Upper lobe of right lung (tissue), 1 donor: ENCODE measurements around the gene CENPS. TPM values are rescaled to one million over a fixed set of nuclear protein-coding genes. Genes with fewer than 3 reads are reported as not detected.
A peak's percentile ranks its signal among the peaks of the same experiment; 100 is the strongest.

Source experiments
- ATAC-seq: fragments of 200-7000 bp; cut with Tn5 transposase; one replicate; pipeline ENCODE4 v1.9.1; 2020; ENCODE audit warnings: mild to moderate bottlenecking, moderate library complexity
- DNase-seq: peaks from one replicate; pipeline ENCODE4 v3.0.0-alpha.2; 2020
- H3K27ac ChIP-seq: fragments of 200-600 bp; one replicate; pipeline ENCODE4 v1.8.0; 2022
- H3K27me3 ChIP-seq: fragments of 200-600 bp; one replicate; pipeline ENCODE4 v1.8.0; 2022; ENCODE audit warnings: mild to moderate bottlenecking
- H3K36me3 ChIP-seq: fragments of 200-600 bp; one replicate; pipeline ENCODE4 v1.8.0; 2022
- H3K4me1 ChIP-seq: fragments of 200-600 bp; one replicate; pipeline ENCODE4 v1.8.0; 2022
- H3K4me3 ChIP-seq: fragments of 200-600 bp; one replicate; pipeline ENCODE4 v1.8.0; 2022; ENCODE audit warnings: mild to moderate bottlenecking
- H3K9me3 ChIP-seq: fragments of 200-600 bp; one replicate; pipeline ENCODE4 v1.8.0; 2022
- intact Hi-C: fragments of 100-400 bp; cut with DNase I; formaldehyde crosslinking; loops from one replicate; pipeline ENCODE4 v1.11.0; 2022
- long read RNA-seq: library from polyadenylated mRNA; unstranded; transcript quantifications from one replicate; pipeline ENCODE4 v2.0.0, GENCODE V29; 2021
- total RNA-seq: library from RNA; stranded (reverse); fragmentation: NEBNext Ultra II Directional; extraction: Animal tissue kit (Norgen Biotek cat#: 25700); gene quantifications from one replicate; pipeline ENCODE4 v1.2.1, GENCODE V29; 2021
- TF ChIP-seq, protein P1 (sequence below): fragments of 200-600 bp; IDR thresholded peaks from one replicate; pipeline ENCODE4 v1.8.0; 2022; ENCODE audit warnings: antibody characterized with exemption
- donor health status: DM: no; HTN: yes; CAD: no; lungs with severe emphysema.

Gene CENPS
- total RNA-seq, result 10.2 TPM
- long read RNA-seq, transcript CENPS-204 (5 exons, 914 nt), result major isoform, 14 of 15 reads
- long read RNA-seq, partial matches to known transcripts, result 0 of 15 reads
- long read RNA-seq, other reads (novel, unspliced or antisense), result 1 of 15 reads

- DNase-seq, result peak; percentile 96
- intact Hi-C loops, result loop anchor here (10.0 kb wide), 1 partner anchor 64 kb away; no protein-coding TSS in a partner anchor
- peak within 1 kb of the TSS; percentile 92 for H3K4me3 ChIP-seq
- H3K36me3 ChIP-seq, result no peaks in the 10 kb centered on the region
- H3K27ac ChIP-seq, result peak within 1 kb of the TSS; percentile 77
- TF ChIP-seq, protein P1, sequence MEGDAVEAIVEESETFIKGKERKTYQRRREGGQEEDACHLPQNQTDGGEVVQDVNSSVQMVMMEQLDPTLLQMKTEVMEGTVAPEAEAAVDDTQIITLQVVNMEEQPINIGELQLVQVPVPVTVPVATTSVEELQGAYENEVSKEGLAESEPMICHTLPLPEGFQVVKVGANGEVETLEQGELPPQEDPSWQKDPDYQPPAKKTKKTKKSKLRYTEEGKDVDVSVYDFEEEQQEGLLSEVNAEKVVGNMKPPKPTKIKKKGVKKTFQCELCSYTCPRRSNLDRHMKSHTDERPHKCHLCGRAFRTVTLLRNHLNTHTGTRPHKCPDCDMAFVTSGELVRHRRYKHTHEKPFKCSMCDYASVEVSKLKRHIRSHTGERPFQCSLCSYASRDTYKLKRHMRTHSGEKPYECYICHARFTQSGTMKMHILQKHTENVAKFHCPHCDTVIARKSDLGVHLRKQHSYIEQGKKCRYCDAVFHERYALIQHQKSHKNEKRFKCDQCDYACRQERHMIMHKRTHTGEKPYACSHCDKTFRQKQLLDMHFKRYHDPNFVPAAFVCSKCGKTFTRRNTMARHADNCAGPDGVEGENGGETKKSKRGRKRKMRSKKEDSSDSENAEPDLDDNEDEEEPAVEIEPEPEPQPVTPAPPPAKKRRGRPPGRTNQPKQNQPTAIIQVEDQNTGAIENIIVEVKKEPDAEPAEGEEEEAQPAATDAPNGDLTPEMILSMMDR, result peak; percentile 95
- H3K27me3 ChIP-seq, result no peaks in the 10 kb centered on the region
- H3K9me3 ChIP-seq, result no peaks in the 10 kb centered on the region
- peaks cover 15% of the 10 kb centered on the region for H3K4me1 ChIP-seq
- ATAC-seq, result peak; percentile 95
Observed at GRCh38 chr1:10430216-10431069, at the start of gene CENPS. TSS of gene CENPS (plus strand) at chr1:10430433. CDS start at chr1:10430518, 85 bp downstream.

- Histone ChIP-seq H3K27me3 (no peaks in the 10 kb centered on the region), H3K27ac (no peak overlapping the region), H3K4me3 (no peak overlapping the region), H3K9me3 (no peaks in the 10 kb centered on the region), H3K4me1 (peaks cover 7% of the 10 kb centered on the region), H3K36me3 (peaks cover 22% of the 10 kb centered on the region)
- DNase-seq (no peak), ATAC-seq (no peak)
- intact Hi-C loops, result no loop called here
- TF ChIP-seq, protein P1, result no peak
Observed at GRCh38 chr1:10380594-10381275, 49.5 kb upstream of the CENPS start.

DNA sequence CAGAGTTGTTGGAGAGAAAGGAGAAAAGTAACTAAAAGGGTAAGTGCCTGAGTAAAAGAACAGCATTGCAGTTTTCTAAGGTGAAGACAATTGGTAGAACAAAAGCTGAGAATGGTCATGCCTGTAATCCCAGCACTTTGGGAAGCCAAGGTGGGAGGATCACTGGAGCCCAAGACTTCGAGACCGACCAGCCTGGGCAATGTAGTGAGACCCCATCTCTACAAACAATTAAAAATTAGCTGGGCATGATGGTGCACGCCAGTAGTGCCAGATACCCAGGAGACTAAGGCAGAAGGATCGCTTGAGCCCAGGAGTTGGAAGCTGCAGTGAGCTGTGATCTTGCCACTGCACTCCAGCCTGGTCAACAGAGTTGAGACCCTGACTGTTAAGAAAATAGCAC, 46.6 kb upstream of the CENPS start:
- Histone ChIP-seq H3K27me3 (no peaks in the 10 kb centered on the region), H3K36me3 (peaks cover 7% of the 10 kb centered on the region), H3K27ac (no peak overlapping the region), H3K4me1 (peaks cover 10% of the 10 kb centered on the region), H3K9me3 (no peaks in the 10 kb centered on the region), H3K4me3 (no peak overlapping the region)
- intact Hi-C loops, result no loop called here
- TF ChIP-seq, protein P1, result no peak
- DNase-seq (no peak), ATAC-seq (no peak)

DNA sequence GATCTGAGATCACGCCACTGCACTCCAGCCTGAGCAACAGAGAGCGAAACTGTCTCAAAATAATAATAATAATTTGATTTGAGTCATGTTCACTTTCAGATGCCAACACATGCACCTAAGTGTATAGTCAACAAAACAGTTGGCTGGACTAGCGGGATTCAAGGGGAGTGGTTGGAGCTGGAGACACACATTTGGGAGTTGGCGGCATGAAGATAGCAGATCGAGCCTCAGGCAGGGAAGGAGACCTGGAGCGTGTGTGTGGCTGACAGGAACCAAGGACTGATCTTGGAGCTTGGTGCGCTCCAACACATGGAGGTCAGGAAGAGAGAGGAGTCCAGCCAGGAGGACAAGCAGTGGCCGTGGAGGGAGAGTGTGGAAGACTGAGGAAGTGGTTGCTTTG, 46.0 kb upstream of the CENPS start:
- intact Hi-C loops, result no loop called here
- Histone ChIP-seq H3K4me1 (peaks cover 10% of the 10 kb centered on the region), H3K36me3 (peaks cover 1% of the 10 kb centered on the region), H3K27ac (no peak overlapping the region), H3K4me3 (no peak overlapping the region), H3K27me3 (no peaks in the 10 kb centered on the region), H3K9me3 (no peaks in the 10 kb centered on the region)
- TF ChIP-seq, protein P1, result no peak
- DNase-seq (no peak), ATAC-seq (no peak)

- intact Hi-C loops, result no loop called here
- Histone ChIP-seq H3K36me3 (no peaks in the 10 kb centered on the region), H3K4me3 (peak overlapping the region; percentile 32), H3K27ac (peak overlapping the region; percentile 82), H3K9me3 (no peaks in the 10 kb centered on the region), H3K4me1 (peaks cover 10% of the 10 kb centered on the region), H3K27me3 (no peaks in the 10 kb centered on the region)
- TF ChIP-seq, protein P1, result no peak
- ATAC-seq, result no peak
- DNase-seq, result no peak
Observed at GRCh38 chr1:10386761-10387676, 43.2 kb upstream of the CENPS start.
